Heart right ventricle (tissue), 16 donors: Measurements from ENCODE around the gene PAAF1. TPM values are rescaled to one million over a fixed set of nuclear protein-coding genes. Genes with fewer than 3 reads are reported as not detected.

Source experiments
- ATAC-seq, 8 donors: fragments of 200-7000 bp; cut with Tn5 transposase; one replicate each; pipeline ENCODE4 v1.9.1; 2020; ENCODE audit warnings: mild to moderate bottlenecking in 8 of 8, moderate library complexity in 8 of 8, moderate number of reproducible peaks in 1 of 8
- DNase-seq, 2 donors: peaks; one replicate each; pipeline ENCODE4 v3.0.0-alpha.2; 2020
- H3K27ac ChIP-seq, 10 donors: fragments of 200-600 bp; sonication (generic) in 2 of 10; one replicate each; pipeline versions ENCODE4 v1.5.0 to v1.8.0; 2020 to 2022; ENCODE audit warnings: mild to moderate bottlenecking in 3 of 10
- H3K27me3 ChIP-seq, 7 donors: fragments of 200-600 bp; one replicate each; pipeline ENCODE4 v1.8.0; 2021 to 2022; ENCODE audit warnings: mild to moderate bottlenecking in 2 of 7
- H3K36me3 ChIP-seq, 9 donors: fragments of 200-600 bp; sonication (generic) in 1 of 9; one replicate each; pipeline versions ENCODE4 v1.5.0 to v1.8.0; 2020 to 2022; ENCODE audit warnings: mild to moderate bottlenecking in 2 of 9
- H3K4me1 ChIP-seq, 9 donors: fragments of 200-600 bp; sonication (generic) in 1 of 9; one replicate each; pipeline versions ENCODE4 v1.5.0 to v1.8.0; 2020 to 2022; ENCODE audit warnings: mild to moderate bottlenecking in 4 of 9
- H3K4me3 ChIP-seq, 10 donors: fragments of 200-600 bp; sonication (generic) in 2 of 10; one replicate each; pipeline versions ENCODE4 v1.5.0 to v1.8.0; 2020 to 2022; ENCODE audit warnings: mild to moderate bottlenecking in 7 of 10, moderate library complexity in 2 of 10
- H3K9me3 ChIP-seq, 11 donors: fragments of 200-600 bp in 10 of 11; sonication (generic) in 2 of 11; one replicate each; pipeline versions ENCODE4 v1.5.0 to v1.8.0; 2013 to 2022; ENCODE audit warnings: mild to moderate bottlenecking in 2 of 11, control low read depth in 1 of 11, moderate library complexity in 1 of 11
- WGBS, 2 donors: extraction: QIAGEN DNeasy Blood & Tissue Kit; methylation state at CpG; one replicate each; pipeline ENCODE4 v1.1.7; 2013; ENCODE audit warnings: inconsistent platforms in 1 of 2; 5-methylcytosine and 5-hydroxymethylcytosine counted together
- intact Hi-C, 10 donors: fragments of 100-400 bp; cut with DNase I; formaldehyde crosslinking; loops; one replicate each; pipeline versions ENCODE4 v1.11.1 to v1.14.2; 2022
- polyA plus RNA-seq, 2 donors: library from polyadenylated mRNA; stranded (reverse); fragments of 200-250 nt; gene quantifications; one replicate each; pipeline ENCODE4 v1.2.3, GENCODE V29; 2013
- total RNA-seq, 10 donors: library from RNA; stranded (reverse); fragmentation: NEBNext Ultra II Directional in 3 of 10; extraction: Animal tissue kit (Norgen Biotek cat#: 25700) in 3 of 10; gene quantifications; one replicate each; pipeline versions ENCODE4 v1.2.1 to v1.2.4, GENCODE V29; 2021 to 2023
- TF ChIP-seq, protein P1 (sequence below), 9 donors: fragments of 200-600 bp; sonication (generic) in 2 of 9; IDR thresholded peaks; one replicate each; pipeline versions ENCODE4 v1.5.0 to v1.8.0; 2021 to 2022; ENCODE audit warnings: antibody characterized with exemption in 9 of 9, mild to moderate bottlenecking in 5 of 9, moderate library complexity in 1 of 9
- donor health status: Arrhythmogenic right ventricular cardiomyopathy.
- donor health status: ischemic (EF 13 %, LVEDD 7.1; RV severe dilation, severe dysfunction).
- donor health status: healthy with polysubstance abuse.
- donor health status: DM: no; HTN: yes; CAD: no.
- donor health status: DM: no; HTN: no; CAD: no.
- donor health status: ischemic (EF 25% LVEDD 6.9; RV normal size, moderate dysfunction).
- donor health status: ischemic (EF 25% LVEDD 5.7; RV mildly dilated, moderate dysfunction).
- donor health status: healthy.
- donor health status: DM: yes; HTN: yes; CAD: no.
- donor health status: Ischemic cardiomyopathy.
- donor health status: ischemic (EF 35%, LVEDD 5.7; RV mildly dilated, moderate dysfunction).
- donor health status: nonischemic (EF 11% LVEDD 7.7; RV severe dilation, severe dysfunction).
- donor health status: DM: yes; HTN: yes; CAD: no.
- donor health status: PGD.
- donor health status: ischemic (EF 29% LVEDD 5.4; RV normal size, mild dysfunction).
- donor health status: nonischemic (EF 23%, LVEDD 6.1; RV moderate dilation, normal function).

PAAF1 gene
- total and polyA plus RNA-seq, 12 donors: 7.7 to 27.4 (median 12.8) TPM

DNA sequence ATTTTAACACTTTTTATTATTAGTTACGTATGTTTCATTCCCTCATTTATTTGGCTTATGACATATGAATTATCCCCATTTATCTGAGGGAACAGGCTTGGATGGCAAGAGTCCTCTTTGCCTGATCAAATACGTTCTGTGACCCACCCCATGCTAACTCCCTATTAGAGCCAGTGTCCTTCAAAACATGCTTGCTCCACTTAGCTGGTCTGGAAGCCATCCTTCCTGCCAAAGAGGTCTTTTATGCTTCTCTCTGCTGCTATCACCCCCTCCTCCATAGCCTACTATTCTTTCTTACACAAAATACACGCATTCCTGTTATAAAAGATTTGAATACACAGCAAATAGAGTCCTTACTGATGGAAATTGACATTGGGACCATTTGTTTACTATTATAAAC is 6.5 kb upstream of the PAAF1 start:
- H3K36me3 ChIP-seq: peaks cover 0 to 72% (median 24%) of the 10 kb centered on the region in 9 donors
- TF ChIP-seq, protein P1, sequence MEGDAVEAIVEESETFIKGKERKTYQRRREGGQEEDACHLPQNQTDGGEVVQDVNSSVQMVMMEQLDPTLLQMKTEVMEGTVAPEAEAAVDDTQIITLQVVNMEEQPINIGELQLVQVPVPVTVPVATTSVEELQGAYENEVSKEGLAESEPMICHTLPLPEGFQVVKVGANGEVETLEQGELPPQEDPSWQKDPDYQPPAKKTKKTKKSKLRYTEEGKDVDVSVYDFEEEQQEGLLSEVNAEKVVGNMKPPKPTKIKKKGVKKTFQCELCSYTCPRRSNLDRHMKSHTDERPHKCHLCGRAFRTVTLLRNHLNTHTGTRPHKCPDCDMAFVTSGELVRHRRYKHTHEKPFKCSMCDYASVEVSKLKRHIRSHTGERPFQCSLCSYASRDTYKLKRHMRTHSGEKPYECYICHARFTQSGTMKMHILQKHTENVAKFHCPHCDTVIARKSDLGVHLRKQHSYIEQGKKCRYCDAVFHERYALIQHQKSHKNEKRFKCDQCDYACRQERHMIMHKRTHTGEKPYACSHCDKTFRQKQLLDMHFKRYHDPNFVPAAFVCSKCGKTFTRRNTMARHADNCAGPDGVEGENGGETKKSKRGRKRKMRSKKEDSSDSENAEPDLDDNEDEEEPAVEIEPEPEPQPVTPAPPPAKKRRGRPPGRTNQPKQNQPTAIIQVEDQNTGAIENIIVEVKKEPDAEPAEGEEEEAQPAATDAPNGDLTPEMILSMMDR (IDR thresholded peaks at IDR 0.05): no peak
- ATAC-seq: no peak
- peaks cover 0 to 23% (median 16%) of the 10 kb centered on the region in 9 donors for H3K4me1 ChIP-seq
- H3K4me3 ChIP-seq: no peak overlapping the region
- H3K27me3 ChIP-seq: no peaks in the 10 kb centered on the region
- DNase-seq: no peak
- no peaks in the 10 kb centered on the region for H3K9me3 ChIP-seq
- intact Hi-C loops: loop anchor here in 2 of 10 donors (10.0 kb wide), 1 partner anchor 85 kb away; the partner anchor contains the start of gene MRPL48 (in 2 of the 2)
- 86 to 90% methylated on average over 3 of the region's 3 CpGs for WGBS, 2 donors
- H3K27ac ChIP-seq: no peak overlapping the region

- Histone ChIP-seq H3K27me3 (no peaks in the 10 kb centered on the region), H3K9me3 (no peaks in the 10 kb centered on the region), H3K4me3 (no peak overlapping the region), H3K4me1 (peaks cover 0 to 24% (median 21%) of the 10 kb centered on the region in 9 donors), H3K27ac (no peak overlapping the region), H3K36me3 (peaks cover 0 to 63% (median 24%) of the 10 kb centered on the region in 9 donors)
- WGBS, 2 donors: 94 to 95% methylated on average over 9 of the region's 9 CpGs
- no peak for DNase-seq
- intact Hi-C loops: loop anchor here in 2 of 10 donors (10.0 kb wide), 1 partner anchor 88 kb away; the partner anchor contains the start of gene MRPL48 (in 2 of the 2)
- ATAC-seq: no peak
- TF ChIP-seq, protein P1 (IDR thresholded peaks at IDR 0.05): no peak
These were observed 3.9 kb upstream of the PAAF1 start for GRCh38 chr11:73872749-73873357.

DNA sequence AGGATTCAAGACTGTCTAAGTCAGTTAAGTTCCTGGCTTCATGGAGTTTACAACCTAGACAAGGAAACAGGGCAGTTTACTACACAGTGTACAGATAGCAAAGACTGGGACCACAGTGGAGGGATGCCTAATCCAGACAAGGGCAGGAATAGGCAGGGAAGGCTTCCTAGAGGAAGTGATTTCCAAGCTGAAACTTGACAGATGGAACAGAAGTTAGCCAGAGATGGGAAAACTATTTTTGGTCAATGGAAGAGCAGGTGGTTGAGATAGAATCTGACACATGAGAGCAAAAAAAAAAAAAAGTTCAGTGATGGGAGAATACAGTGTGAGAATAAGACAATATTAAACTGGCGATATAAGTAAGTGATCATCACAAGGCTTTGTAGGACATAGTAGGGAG is 1.4 kb upstream of the PAAF1 start:
- 97 to 98% methylated on average over 1 of the region's 1 CpG for WGBS, 2 donors

DNA sequence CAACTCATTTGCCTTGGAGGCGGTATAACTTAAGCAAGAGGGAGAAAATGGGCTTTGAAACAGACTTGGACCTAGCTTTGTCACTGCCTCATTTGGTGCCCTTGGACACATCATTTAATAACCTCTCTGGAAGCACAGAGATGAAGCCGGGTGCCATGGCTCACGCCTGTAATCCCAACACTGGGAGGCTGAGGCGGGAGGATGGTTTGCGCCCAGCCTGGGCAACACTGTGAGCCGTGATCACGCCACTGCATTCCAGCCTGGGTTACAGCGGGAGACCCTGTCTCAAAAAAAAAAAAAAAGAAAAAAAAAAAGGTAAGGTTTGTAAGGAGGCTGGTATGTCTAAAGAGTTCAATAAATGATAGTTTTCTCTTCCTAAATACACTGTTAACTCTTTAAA is 959 bp upstream of the PAAF1 start:
- H3K9me3 ChIP-seq: no peaks in the 10 kb centered on the region
- H3K4me1 ChIP-seq: peaks cover 0 to 27% (median 23%) of the 10 kb centered on the region in 9 donors
- peak overlapping the region in 9 of 10 donors; percentile 52 to 90 (median 85) for H3K27ac ChIP-seq
- peaks cover 0 to 54% (median 18%) of the 10 kb centered on the region in 9 donors for H3K36me3 ChIP-seq
- H3K4me3 ChIP-seq: peak overlapping the region; percentile 42 to 88 (median 74)
- intact Hi-C loops: loop anchor here in 4 of 10 donors (5.0 to 10.0 kb wide), 2 partner anchors 89 to 91 kb away; partner anchors contain the start of gene MRPL48 (in 4 of the 4)
- TF ChIP-seq, protein P1 (IDR thresholded peaks at IDR 0.05): no peak
- no peaks in the 10 kb centered on the region for H3K27me3 ChIP-seq
- WGBS, 2 donors: 39 to 40% methylated on average over 8 of the region's 8 CpGs
- ATAC-seq (no peak), DNase-seq (no peak)

More for the DNA sequence above, 1.4 kb upstream of the PAAF1 start:
- peaks cover 0 to 57% (median 18%) of the 10 kb centered on the region in 9 donors for H3K36me3 ChIP-seq
- peak overlapping the region in 6 of 10 donors; percentile 52 to 88 (median 74) for H3K4me3 ChIP-seq
- TF ChIP-seq, protein P1 (IDR thresholded peaks at IDR 0.05): no peak
- peaks cover 0 to 27% (median 23%) of the 10 kb centered on the region in 9 donors for H3K4me1 ChIP-seq
- no peaks in the 10 kb centered on the region for H3K9me3 ChIP-seq
- no peaks in the 10 kb centered on the region for H3K27me3 ChIP-seq
- ATAC-seq (no peak), DNase-seq (no peak)
- intact Hi-C loops: loop anchor here in 4 of 10 donors (5.0 to 10.0 kb wide), 2 partner anchors 88 to 91 kb away; partner anchors contain the start of gene MRPL48 (in 4 of the 4)
- peak overlapping the region in 3 of 10 donors; percentile 78 to 86 (median 82) for H3K27ac ChIP-seq
